HL-60/S4 (cell line): ENCODE results near the gene GAPVD1.
"Not testable (repeated sequence)": the region's sequence is repeated elsewhere in the genome, so short reads cannot be mapped to it uniquely, and the experiment has no call there.

Source experiments
- in situ Hi-C: fragments of 300-500 bp; cut with MboI; formaldehyde crosslinking; loops from 2 replicates; pipeline ENCODE4 v1.14.3; 2022; ENCODE audit warnings: low sequenced_read_pairs

GAPVD1 gene, protein sequence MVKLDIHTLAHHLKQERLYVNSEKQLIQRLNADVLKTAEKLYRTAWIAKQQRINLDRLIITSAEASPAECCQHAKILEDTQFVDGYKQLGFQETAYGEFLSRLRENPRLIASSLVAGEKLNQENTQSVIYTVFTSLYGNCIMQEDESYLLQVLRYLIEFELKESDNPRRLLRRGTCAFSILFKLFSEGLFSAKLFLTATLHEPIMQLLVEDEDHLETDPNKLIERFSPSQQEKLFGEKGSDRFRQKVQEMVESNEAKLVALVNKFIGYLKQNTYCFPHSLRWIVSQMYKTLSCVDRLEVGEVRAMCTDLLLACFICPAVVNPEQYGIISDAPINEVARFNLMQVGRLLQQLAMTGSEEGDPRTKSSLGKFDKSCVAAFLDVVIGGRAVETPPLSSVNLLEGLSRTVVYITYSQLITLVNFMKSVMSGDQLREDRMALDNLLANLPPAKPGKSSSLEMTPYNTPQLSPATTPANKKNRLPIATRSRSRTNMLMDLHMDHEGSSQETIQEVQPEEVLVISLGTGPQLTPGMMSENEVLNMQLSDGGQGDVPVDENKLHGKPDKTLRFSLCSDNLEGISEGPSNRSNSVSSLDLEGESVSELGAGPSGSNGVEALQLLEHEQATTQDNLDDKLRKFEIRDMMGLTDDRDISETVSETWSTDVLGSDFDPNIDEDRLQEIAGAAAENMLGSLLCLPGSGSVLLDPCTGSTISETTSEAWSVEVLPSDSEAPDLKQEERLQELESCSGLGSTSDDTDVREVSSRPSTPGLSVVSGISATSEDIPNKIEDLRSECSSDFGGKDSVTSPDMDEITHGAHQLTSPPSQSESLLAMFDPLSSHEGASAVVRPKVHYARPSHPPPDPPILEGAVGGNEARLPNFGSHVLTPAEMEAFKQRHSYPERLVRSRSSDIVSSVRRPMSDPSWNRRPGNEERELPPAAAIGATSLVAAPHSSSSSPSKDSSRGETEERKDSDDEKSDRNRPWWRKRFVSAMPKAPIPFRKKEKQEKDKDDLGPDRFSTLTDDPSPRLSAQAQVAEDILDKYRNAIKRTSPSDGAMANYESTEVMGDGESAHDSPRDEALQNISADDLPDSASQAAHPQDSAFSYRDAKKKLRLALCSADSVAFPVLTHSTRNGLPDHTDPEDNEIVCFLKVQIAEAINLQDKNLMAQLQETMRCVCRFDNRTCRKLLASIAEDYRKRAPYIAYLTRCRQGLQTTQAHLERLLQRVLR (N-terminal part only)

DNA sequence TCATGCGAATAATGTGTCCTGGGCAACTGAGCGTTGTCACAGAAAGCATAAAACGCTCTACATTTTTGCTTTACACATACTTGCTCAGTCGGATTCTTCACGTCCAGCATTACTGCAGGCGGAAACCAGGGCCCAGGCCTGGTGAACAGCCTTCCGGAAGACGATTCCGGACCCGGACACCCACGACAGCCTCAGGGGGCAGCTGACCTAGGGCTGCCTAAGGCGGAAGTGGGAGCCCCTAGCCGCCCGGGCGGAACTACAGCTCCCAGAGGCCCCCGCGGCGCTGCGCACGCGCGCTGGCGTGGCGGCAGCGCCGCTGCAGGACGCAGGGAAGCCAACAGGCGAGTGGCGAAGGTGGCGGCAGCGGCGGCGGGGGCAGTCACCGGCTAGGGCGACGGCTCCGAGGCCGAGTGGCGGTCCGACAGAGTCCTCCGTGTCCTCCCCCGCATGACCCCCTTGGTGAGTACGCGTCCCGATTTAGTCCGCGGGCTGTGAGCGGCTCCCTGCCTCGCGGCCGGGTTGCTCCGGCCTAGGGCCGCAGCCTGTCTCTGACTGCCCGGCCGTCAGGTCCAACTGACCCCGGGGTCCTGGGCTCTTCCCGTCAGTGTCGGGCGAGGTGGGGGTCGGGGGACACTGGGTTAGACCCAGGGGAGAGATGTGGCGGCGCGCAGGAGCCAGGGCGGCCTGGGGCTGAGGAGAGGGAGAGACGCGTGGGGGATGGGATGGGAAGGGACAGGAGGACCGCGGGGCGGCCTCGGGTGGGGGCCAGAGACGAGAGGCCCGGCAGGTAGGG is at the start of gene GAPVD1:
GAPVD1 (plus strand) TSS at position 326 of the 793 bp plus-strand sequence. CDS start 37,096 bp downstream, outside the sequence.
- in situ Hi-C loops = no loop called here

DNA sequence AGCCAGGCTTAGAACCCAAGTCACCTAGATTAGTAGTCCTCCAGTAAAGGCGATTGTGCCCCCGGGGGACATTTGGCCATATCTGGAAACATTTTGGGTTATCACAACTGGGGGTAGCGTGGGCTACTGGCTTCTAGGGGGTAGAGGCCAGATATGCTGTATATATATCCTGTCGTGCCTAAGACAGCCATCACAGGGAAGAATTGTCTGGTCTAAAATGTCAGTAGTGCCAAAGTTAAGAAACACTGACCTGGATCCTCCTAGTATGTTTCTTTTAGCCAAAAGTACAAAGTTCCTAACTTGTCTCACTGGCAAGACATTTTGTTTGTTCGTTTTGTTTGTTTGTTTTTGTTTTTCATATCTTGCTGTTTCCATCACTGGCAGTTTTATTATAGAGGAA is 47.4 kb upstream of the GAPVD1 start:
- in situ Hi-C loops = loop anchor here (10.0 kb wide), 1 partner anchor 141 kb away; no protein-coding TSS in a partner anchor

DNA sequence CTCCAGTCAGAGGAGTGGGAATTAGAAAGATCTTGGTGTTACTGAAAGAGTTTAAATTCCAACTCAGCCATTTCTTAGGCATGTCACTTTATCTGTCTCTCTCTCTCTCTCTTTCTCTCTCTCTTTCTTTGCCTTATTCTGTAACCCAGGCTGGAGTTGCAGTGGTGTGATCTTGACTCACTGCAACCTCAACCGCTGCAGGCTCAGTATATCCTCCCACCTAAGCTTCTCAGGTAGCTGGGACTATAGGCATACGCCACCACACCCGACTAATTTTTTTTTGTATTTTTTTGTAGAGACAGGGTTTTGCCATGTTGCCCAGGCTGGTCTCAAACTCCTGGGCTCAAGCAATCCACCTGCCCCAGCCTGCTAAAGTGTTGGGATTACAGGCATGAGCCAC is 43.0 kb upstream of the GAPVD1 start:
- in situ Hi-C loops = loop anchor here (10.0 kb wide), 1 partner anchor 136 kb away; no protein-coding TSS in a partner anchor

DNA sequence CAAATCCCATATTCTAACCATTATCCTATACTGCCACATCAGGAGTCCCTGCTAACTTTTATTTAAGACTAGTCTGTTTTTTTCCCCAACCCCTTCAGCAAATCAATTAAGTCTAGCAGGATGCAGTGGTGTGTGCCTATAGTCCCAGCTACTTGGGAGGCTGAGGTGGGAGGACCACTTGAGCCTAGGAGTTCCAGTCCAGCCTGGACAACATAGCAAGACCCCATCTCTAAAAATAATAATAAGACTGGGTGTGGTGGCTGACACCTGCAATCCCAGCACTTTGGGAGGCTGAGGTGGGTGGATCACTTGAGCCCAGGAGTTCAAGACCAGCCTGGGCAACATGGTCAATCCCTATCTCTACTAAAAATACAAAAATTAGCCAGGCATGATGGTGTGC is 36.8 kb upstream of the GAPVD1 start:
- in situ Hi-C loops = not testable (repeated sequence)

DNA sequence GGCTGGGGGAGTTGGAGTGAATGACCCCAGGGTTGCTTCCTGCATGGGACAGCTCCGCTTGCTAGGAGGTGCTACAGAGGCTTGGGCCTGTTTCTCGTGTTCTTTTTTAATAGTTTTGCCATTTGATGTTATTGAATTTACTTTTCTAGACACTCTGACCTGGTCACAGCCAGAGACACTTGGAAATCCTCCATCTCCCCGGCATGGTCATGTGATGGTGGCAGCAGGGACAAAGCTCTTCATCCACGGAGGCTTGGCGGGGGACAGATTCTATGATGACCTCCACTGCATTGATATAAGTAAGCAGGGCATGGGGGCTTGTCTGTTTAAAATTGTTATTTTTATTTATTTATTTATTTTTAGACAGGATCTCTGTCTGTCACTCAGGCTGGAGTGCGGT is 33.9 kb upstream of the GAPVD1 start:
- in situ Hi-C loops = no loop called here

DNA sequence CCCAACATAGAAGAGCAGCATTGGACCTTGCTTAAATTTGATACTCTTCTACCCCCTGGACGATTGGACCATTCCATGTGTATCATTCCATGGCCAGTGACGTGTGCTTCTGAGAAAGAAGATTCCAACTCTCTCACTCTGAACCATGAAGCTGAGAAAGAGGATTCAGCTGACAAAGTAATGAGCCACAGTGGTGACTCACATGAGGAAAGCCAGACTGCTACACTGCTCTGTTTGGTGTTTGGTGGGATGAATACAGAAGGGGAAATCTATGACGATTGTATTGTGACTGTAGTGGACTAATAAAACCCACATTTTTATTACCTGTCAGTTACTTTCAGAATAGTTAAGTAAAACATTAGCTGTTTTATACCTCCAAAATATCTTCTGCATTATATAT is 27.9 kb upstream of the GAPVD1 start:
- in situ Hi-C loops = no loop called here

DNA sequence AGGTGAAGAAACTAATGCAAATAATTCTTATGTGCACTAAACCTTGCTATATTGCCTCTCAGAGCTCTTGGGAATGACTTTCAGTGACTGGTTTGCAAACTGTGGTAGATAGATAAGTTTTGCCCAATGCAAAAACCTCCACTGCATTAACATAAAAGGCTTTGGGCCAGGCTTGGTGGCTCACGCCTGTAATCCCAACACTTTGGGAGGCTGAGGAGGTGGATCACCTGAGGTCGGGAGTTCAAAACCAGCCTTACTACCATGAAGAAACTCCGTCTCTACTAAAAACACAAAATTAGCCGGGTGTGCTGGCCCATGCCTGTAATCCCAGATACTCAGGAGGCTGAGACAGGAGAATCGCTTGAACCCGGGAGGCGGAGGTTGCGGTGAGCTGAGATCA is 27.5 kb upstream of the GAPVD1 start:
- in situ Hi-C loops = not testable (repeated sequence)

DNA sequence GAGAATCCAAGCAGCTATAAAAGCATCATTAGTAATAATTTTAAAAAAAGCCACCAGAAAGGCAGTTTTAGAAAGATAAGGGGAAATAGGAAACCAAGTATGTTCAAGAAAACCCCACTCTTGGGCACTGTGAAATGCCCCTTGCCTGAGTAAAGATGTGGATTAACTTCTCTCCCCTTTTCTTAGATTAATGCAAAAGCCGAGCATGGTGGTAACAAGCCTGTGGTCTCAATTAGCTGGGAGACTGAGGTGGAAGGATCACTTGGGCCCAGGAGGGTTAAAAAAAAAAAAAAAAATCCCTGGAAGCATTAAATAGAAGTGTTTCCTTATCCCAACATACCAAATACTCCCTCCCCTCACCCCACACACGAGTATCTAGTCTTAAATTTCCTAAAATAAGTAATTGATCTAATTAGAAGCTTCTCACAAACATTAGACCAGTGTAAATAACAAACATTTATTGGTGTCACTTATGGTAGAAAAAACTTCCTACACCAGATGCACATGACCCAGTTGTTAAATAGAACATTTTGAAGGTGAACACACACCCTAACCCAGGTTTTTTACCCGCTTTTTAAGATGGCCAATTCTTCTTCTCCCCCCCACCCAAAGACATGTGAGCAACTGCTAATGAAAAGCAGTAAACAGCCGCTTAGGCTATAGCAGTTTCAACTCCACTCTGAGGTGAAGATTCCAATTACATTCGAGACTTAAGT is 25.7 kb upstream of the GAPVD1 start:
- in situ Hi-C loops = no loop called here

DNA sequence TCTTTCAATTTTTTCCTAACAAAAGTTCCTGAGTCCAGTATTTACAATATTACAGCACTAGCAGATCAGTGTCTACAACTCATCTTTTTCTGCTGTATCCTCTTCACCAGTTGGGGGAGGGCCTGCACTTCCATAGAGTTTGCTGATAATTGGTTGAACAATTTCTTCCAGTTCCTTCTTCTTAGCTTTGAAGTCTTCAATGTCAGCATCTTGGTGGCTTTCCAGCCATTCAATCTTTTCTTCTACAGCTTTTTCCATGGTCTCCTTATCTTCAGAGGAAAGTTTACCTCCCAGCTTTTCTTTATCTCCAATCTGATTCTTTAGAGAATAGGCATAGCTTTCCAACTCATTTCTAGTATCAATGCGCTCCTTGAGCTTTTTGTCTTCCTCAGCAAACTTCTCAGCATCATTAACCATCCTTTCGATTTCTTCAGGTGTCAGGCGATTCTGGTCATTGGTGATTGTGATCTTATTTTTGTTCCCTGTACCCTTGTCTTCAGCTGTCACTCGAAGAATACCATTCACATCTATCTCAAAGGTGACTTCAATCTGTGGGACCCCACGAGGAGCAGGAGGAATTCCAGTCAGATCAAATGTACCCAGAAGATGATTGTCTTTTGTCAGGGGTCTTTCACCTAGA is 25.0 kb upstream of the GAPVD1 start:
- in situ Hi-C loops = not testable (repeated sequence)

DNA sequence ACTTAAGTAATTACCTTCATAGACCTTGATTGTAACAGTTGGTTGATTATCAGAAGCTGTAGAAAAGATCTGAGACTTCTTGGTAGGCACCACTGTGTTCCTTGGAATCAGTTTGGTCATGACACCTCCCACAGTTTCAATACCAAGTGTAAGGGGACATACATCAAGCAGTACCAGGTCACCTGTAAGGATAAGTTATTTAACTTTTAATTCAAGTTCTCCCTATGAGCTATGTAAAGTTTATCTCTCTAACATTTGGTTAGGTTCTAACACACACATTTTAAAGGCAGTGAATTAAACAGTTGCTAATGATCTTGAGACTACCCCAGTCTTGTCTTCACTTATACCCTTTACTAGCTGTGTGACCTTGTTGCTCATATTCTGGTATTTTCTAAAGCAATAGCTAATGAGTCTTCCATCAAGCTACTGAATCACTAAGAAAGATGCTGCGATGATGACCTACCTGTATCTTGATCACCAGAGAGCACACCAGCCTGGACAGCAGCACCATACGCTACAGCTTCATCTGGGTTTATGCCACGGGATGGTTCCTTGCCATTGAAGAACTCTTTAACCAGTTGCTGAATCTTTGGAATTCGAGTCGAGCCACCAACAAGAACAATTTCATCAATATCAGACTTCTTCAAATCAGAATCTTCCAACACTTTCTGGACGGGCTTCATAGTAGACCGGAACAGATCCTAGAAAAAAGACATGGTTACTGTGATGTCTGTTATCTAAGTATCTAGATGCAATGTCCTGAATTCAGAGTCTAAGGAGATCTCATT is 23.3 kb upstream of the GAPVD1 start:
- in situ Hi-C loops = no loop called here

DNA sequence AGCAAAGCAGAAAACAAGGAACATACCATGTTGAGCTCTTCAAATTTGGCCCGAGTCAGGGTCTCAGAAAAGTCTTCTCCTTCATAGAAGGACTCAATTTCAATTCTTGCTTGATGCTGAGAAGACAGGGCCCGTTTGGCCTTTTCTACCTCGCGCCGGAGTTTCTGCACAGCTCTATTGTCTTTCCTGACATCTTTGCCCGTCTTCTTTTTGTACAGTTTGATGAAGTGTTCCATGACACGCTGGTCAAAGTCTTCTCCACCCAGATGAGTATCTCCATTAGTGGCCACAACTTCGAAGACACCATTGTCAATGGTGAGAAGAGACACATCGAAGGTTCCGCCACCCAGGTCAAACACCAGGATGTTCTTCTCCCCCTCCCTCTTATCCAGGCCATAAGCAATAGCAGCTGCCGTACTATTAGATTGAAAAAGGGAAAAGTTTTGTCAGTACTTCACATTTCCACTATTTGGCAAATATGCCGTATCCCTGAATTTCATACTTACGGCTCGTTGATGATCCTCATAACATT is 22.6 kb upstream of the GAPVD1 start:
- in situ Hi-C loops = no loop called here

DNA sequence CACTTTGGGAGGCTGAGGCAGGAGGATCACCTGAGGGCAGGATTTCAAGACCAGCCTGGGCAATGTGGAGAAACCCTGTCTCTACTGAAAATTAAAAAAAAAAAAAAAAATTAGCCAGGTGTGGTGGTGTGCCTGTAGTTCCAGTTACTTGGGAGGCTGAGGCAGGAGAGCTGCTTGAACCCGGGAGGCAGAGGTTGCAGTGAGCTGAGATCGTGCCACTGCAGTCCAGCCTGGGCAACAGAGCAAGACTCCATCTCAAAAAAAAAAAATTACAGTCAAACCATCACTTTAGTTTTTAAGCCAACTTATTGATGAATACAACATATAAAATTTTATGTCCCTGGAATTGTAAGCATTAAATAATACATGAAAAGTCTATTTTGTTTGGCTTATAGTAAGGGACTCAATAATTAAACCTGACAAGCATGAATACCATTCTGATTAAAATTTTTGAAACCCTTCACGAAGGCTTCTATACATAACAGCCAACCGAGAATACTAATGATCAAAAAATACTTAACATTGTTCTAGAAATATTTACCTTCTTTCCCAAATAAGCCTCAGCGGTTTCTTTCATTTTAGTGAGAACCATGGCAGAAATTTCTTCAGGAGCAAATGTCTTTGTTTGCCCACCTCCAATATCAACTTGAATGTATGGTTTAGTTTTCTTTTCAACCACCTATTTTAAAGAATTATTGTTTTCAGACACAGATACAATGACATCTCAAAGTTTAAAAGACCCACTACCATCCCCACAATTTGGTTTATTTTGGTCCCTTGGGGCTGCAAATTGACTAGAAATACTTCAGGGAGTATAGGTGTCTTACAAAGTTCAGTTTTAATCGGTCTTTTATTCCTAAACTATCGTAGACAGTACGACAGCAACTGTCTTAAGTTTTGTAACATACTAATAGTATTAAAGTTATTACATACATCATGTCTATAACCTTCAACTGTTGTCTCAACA is 21.7 kb upstream of the GAPVD1 start:
- in situ Hi-C loops = no loop called here

DNA sequence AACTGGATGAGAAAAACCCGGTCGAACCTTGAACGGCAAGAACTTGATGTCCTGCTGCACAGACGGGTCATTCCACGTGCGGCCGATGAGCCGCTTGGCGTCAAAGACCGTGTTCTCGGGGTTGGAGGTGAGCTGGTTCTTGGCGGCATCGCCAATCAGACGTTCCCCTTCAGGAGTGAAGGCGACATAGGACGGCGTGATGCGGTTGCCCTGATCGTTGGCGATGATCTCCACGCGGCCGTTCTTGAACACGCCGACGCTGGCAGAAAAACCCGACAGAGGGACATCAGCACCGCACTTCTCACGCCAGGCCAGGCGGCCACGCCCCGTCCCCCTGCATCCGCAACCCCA is 21.0 kb upstream of the GAPVD1 start:
- in situ Hi-C loops = no loop called here

DNA sequence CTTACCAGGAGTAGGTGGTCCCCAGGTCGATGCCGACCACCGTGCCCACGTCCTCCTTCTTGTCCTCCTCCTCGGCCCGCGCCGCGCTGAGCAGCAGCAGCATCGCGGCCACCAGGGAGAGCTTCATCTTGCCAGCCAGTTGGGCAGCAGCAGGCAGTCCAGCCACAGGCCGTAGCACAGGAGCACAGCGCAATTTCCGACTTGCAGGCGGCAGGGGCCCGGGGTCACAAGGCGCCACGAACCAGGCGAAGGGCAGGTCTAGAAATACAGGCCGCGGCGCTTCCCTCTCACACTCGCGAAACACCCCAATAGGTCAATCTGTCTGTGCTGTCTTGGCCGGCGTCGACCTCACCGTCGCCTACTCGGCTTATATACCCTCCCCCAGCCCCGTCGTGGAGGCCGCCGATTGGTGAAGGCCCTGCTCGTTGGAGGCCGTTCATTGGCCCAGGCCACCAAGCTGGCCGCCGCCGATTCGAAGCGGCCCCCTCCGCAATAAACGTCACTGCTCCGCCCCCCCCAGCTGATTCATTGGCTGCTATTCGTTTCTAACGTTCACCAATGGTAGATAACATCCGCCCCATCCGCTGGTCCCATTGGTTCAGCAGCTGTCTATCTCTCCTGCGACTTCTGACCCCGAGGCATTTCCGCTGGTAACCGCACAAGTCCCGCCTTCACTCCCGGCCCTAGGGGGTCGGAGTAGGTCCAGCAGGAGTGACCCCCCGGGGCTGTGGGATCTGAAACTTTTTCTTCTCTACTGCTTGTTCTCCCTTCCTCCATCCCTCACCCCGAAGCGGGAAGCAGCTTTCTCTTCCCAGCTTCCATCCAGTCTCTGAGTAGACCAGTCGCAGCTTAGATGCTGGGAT is 20.4 kb upstream of the GAPVD1 start, which contains the start of gene HSPA5:
HSPA5 (minus strand) TSS at position 344 of the 863 bp plus-strand sequence; CDS start at position 127, 217 bp downstream.
- in situ Hi-C loops = no loop called here

DNA sequence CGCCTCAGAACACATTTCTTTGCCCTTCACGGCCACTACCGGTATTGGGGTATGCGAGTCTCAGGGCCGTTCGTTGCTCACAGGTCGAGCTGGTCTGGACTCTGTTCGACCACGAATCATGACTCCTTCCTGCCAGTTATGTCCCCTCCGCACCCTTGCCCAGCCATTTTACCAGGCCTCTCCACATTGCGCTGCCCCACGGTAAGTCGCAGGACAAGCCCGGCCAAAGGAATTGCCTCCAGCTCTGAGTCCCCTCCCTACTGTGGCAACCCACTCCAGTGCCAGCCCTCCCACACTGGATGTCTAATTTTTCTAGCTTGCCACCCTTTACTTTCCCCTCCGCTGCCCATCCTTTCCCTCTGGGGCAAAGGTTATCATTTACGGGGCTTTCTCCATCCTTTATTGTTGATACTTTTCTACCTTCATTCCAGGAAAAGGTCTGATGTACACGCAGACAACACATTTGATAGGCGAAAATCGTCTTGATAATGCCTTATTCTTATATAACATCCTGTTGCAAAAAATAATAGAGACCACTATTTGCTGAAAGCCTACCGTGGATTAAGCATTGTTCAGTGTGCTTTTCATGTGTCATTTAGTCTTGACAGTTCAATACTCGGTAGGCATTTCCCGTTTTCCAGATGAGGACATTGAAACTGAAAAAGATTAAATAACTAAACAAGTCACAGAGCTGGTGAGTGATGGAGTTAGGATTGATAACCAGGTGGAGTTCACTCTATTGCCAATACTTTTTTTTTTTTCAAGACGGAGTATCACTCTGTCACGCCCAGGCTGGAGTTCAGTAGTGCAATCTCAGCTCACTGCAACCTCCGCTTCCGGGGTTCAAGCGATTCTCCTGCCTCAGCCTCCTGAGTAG is 19.5 kb upstream of the GAPVD1 start:
- in situ Hi-C loops = no loop called here
